Liver (tissue), 3 donors: Measurements from ENCODE around the gene FUBP1.
A peak's percentile ranks its signal among the peaks of the same experiment; 100 is the strongest.

Experiments
- ATF3 ChIP-seq: IDR thresholded peaks from 2 replicates; pipeline ENCODE4 v1.6.1; 2016; ENCODE audit warnings: antibody characterized with exemption
- CTCF ChIP-seq: fragments of 150-350 bp; IDR thresholded peaks from 2 replicates; pipeline ENCODE4 v1.5.1; 2017; ENCODE audit warnings: improper control_type of control experiment, low read depth, low read length; ENCODE audit not compliant: missing input control
- JUND ChIP-seq, 2 donors: IDR thresholded peaks; 2 replicates each; pipeline ENCODE4 v1.6.1; 2016; ENCODE audit warnings: antibody characterized with exemption in 2 of 2
- RAD21 ChIP-seq, 2 donors: IDR thresholded peaks; 2 replicates each; pipeline ENCODE4 v1.6.1; 2016; ENCODE audit warnings: antibody characterized with exemption in 2 of 2, mild to moderate bottlenecking in 2 of 2
- SP1 ChIP-seq: IDR thresholded peaks from 2 replicates; pipeline ENCODE4 v1.6.1; 2018; ENCODE audit warnings: antibody characterized with exemption, mild to moderate bottlenecking
- donor health status: healthy.
- donor health status: healthy.

- TF ChIP-seq RAD21 (IDR thresholded peaks at IDR 0.05): peak; percentile 75 to 81
- TF ChIP-seq CTCF: peak; percentile 45
- TF ChIP-seq ATF3: no peak
- TF ChIP-seq JUND (IDR thresholded peaks at IDR 0.05): no peak
- no peak for TF ChIP-seq SP1
Observed at GRCh38 chr1:77900687-77901293, 78.1 kb downstream of the FUBP1 start.
